ENCODE measurements around the gene STK31. TPM values are rescaled to one million over a fixed set of nuclear protein-coding genes. Genes with fewer than 3 reads are reported as not detected.

STK31 gene, protein sequence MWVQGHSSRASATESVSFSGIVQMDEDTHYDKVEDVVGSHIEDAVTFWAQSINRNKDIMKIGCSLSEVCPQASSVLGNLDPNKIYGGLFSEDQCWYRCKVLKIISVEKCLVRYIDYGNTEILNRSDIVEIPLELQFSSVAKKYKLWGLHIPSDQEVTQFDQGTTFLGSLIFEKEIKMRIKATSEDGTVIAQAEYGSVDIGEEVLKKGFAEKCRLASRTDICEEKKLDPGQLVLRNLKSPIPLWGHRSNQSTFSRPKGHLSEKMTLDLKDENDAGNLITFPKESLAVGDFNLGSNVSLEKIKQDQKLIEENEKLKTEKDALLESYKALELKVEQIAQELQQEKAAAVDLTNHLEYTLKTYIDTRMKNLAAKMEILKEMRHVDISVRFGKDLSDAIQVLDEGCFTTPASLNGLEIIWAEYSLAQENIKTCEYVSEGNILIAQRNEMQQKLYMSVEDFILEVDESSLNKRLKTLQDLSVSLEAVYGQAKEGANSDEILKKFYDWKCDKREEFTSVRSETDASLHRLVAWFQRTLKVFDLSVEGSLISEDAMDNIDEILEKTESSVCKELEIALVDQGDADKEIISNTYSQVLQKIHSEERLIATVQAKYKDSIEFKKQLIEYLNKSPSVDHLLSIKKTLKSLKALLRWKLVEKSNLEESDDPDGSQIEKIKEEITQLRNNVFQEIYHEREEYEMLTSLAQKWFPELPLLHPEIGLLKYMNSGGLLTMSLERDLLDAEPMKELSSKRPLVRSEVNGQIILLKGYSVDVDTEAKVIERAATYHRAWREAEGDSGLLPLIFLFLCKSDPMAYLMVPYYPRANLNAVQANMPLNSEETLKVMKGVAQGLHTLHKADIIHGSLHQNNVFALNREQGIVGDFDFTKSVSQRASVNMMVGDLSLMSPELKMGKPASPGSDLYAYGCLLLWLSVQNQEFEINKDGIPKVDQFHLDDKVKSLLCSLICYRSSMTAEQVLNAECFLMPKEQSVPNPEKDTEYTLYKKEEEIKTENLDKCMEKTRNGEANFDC
- polyA plus RNA-seq (ENCODE audit: insufficient read length in 3 of 3), result 1 to 10 TPM in 1 of 3 donors, under 1 TPM in 2; 0.41 to 1.0 (median 0.44) TPM
- long read RNA-seq, donor 1, result 0 reads
- long read RNA-seq, donor 2, result 0 reads
- long read RNA-seq, donor 3, result 0 reads
- long read RNA-seq, donor 4, result 0 reads
- long read RNA-seq, donor 5, result 0 reads
- long read RNA-seq, donor 6, result 0 reads
- long read RNA-seq, donor 7, result 0 reads
- long read RNA-seq, donor 8, result 0 reads
- long read RNA-seq, donor 9, result 0 reads
- long read RNA-seq, donor 10, result 0 reads
- long read RNA-seq, donor 11, result 0 reads
- long read RNA-seq, donor 12, result 0 reads
- long read RNA-seq, donor 13, result 0 reads
- long read RNA-seq, donor 14, result 0 reads
- long read RNA-seq, donor 15, result 0 reads
- long read RNA-seq, donor 16, result 0 reads

GRCh38 chr7:23710000-23710399 is at the start of gene STK31:
Gene STK31 (plus strand): TSS chr7:23710219. CDS start chr7:23710286, 67 bp downstream.
- no peak for DNase-seq

GRCh38 chr7:23661385-23661784 is 48.6 kb upstream of the STK31 start:
- no peak for DNase-seq

GRCh38 chr7:23662124-23662983 is 47.7 kb upstream of the STK31 start:
- no peak for DNase-seq

DNA sequence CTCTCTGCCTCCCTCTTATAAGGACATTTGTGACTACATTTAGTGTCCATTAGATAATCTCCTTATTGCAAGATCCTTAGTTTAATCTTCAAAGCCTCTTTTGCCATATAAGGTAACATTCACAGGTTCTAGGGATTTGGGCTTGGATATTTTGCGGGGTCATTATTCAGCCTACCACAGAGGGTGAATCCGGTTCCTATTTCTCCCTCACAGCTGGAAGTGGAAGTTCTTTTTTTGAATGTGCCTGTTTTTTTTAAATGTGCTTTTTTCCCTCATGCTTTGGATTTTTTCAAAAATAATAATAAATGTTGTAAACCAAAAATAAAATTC is 47.1 kb upstream of the STK31 start:
- no peak for DNase-seq

DNA sequence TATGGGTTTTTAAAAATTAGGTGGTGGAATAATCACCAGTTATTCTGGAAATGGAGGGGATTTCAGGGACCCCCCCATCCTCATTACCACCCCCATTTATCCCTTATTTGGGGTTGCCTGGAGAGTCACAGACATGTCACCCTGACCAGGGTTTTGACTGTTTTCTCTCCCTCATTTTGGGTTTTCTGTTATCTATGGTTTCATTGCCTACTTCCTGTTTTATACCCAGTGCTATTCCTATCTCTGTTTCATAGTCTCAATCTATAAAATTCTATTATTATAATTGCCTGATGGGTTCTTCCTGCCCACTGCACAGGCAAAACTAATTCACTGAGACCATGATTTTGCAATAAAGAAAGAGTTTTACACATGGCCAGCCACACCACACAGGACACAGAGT is 45.9 kb upstream of the STK31 start:
- no peak for DNase-seq

- DNase-seq, result no peak
Observed at GRCh38 chr7:23672033-23672432, 38.0 kb upstream of the STK31 start.

DNA sequence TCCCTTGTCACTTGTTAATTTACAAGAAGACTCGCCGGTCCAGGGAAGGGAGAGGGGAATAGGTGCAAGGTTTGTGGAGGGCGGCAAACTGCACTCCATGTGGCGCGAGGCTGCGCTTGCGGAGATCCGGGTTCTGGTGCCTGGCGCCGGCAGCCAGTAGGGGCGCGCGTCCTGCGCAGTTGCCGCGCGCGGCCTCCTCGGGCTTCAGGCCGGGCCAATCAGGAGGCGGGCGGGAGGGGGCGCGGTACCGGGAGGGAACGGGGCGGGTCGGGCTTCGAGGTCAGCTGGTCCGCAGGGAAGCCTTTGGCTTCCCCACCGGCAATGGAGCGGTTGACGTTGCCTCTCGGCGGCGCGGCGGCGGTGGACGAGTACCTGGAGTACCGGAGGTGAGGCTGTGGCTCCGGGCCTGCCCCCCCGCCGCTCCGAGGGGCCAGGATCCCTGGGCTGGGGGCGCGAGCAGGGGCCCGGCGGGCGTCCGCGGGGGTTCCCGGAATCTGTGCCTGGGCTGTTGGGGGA is 30.1 kb upstream of the STK31 start, which contains the start of gene FAM221A:
Gene FAM221A, plus strand, starts transcription at position 302 of the 516 bp plus-strand sequence. Its CDS starts 20 bp downstream, at position 322.
- DNase-seq, result peak; percentile 81

GRCh38 chr7:23680414-23681405 is 29.3 kb upstream of the STK31 start:
- DNase-seq, result peak; percentile 82

- peak; percentile 19 for DNase-seq
Observed at GRCh38 chr7:23684041-23684440, 26.0 kb upstream of the STK31 start.

- DNase-seq, result no peak
Observed at GRCh38 chr7:23685731-23686130, 24.3 kb upstream of the STK31 start.

DNA sequence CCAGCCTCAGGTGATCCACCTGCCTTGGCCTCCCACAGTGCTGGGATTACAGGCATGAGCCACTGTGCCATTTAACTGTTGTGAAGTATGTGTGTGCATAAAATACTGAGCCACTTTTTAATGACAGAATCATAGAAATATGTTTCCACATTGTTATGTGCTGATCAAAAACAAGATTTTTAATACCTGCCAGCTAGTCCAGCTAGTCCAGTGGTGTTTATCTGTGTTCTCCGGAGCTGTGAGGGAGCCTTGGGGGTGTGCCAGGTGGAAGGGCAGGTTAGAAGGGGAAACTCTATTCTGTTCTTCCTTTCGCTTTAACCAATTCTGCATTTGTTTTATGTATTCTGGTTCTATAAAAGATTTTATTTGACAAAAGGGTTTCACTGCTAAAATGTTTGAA is 23.0 kb upstream of the STK31 start:
- DNase-seq, result no peak

- DNase-seq, result no peak
Observed at GRCh38 chr7:23689165-23689564, 20.9 kb upstream of the STK31 start.

- DNase-seq, result no peak
Observed at GRCh38 chr7:23691320-23691719, 18.7 kb upstream of the STK31 start.

DNA sequence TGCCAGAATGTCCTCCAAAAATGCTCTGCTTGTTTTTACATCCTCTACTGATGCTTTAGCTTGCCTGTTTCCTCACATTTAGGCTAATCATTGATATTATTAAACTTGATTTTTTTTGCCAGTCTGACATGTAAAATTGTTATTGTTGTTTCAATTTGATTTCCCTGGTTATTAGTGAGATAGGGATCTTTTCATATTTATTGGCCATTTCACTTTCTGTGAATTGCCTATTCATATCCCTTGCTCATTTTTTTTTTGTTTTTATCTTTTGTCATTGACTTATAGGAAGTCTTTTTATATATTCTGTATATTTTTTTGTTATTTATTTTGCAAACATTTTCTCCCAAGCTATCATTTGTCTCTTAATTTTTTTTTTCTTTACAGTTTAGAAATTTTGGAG is 16.8 kb upstream of the STK31 start:
- no peak for DNase-seq

DNA sequence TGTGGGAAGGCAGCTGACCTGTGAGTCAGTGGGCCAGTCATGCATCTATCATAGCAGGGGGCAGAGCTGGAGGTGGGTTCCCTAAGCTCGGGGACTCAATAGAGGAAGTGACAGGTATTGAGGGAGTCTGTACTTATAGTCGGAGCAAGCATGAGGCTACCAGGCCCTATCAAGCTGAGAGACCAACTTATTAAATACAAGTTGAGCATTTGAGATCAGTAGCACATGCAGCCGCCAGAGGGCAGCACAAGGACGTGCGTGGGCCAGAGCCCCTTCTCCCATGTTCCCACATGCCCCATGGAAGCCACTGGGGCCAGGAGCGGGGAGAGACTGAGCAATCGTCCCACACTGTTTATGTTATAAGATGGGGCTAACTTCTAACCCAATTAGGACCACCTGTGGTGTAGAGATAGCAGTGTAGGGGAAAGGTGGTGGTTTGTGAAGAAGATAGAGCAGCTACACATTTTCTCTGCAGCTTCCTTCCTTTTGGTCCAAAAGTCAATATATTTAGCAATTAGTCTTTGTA is 13.0 kb upstream of the STK31 start:
- peak; percentile 26 for DNase-seq

DNA sequence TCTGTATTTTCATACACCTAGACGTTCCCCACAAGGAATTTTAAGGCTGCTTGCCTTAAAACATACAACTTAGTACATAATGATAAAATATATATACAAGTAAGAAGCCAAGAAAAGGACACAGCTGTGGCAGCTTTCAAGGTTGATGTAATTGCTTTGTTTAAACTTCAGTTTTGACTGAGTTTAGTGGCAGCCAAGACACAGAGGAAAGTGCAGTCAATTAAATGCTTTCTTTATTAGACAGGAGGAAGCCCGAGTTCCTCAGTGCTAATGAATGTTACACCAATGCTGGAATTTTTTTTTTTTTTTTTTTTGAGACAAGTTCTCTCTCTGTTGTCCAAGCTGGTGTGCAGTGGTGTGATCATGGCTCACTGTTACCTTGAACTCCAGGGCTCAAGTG is 11.2 kb upstream of the STK31 start:
- DNase-seq, result no peak

DNA sequence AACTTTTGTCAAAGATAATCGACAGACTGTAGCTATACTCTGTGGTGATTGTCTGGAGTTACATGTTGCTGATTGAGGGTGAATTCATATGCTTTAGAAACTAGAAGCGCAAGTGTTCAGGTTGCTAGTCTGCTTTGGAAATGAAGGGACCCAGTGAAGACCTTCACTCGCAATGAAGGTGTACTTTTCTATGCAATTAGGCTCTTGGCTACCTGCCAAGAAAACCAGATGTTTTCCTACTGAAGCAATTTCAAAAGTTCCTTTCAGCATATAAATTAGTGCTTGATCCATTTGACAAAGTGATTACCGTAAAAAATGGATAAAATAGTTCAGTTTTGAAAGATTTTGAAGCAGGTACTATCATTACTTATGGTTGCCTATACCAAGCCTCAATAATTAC is 10.0 kb upstream of the STK31 start:
- peak; percentile 27 for DNase-seq

- DNase-seq, result no peak
Observed at GRCh38 chr7:23709081-23709750, 803 bp upstream of the STK31 start.
